Ishikawa (cell line): ENCODE measurements around the gene TLE4.

Source experiments
- CEBPB ChIP-seq: IDR thresholded peaks from 2 replicates; pipeline ENCODE4 v1.6.1; 2012
- NFIC ChIP-seq: IDR thresholded peaks from 2 replicates; pipeline ENCODE4 v1.6.1; 2012
- RAD21 ChIP-seq: IDR thresholded peaks from 2 replicates; pipeline ENCODE4 v1.6.1; 2012; ENCODE audit warnings: low read depth
- TAF1 ChIP-seq: IDR thresholded peaks from 2 replicates; pipeline ENCODE4 v1.6.1; 2012; ENCODE audit warnings: low read depth, mild to moderate bottlenecking
- TEAD4 ChIP-seq: IDR thresholded peaks from 2 replicates; pipeline ENCODE4 v1.6.1; 2012
- TF ChIP-seq, protein P1 (sequence below): IDR thresholded peaks from 2 replicates; pipeline ENCODE4 v1.6.1; 2012

DNA sequence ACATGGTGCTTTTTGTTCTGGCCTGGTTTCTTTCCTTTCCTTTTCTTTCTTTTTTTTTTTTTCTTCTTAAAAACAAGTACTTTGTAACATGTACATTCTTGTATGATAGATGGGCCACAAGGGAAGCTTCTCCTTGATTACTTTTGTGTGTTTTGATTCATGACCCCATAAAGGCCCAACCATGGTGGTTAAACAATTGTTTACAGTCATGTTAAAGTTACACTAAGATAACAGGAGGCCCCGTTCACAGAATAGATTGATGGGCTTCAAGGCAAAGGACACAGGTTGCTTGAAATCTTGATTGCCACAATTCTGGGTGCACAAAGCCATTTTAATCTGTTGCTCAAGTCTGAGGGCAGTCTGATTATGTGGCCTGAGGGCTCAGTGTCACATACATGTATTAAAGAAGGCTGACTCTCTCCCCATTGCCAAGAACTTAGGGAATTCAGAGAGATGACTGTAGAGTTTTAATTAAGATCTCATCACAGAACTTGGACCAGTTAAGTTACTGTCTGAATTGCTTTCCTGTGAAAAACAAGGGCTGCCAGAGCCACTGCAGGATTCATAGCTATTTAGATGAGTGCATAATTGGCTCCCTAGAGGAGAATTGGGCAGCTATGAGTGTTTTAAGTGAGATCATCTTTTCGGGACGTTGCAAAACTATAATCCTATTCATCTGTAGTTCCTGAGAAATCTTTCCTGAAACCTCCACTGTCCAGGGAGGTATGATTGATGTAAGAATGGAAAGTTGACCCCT lies 163.4 kb downstream of the TLE4 start:
- TF ChIP-seq TAF1 (no peak), TEAD4 (no peak), NFIC (no peak), RAD21 (no peak), CEBPB (no peak)
- TF ChIP-seq, protein P1, sequence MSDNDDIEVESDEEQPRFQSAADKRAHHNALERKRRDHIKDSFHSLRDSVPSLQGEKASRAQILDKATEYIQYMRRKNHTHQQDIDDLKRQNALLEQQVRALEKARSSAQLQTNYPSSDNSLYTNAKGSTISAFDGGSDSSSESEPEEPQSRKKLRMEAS = no peak
